ENCODE results near the gene KIAA1671.

The KIAA1671 gene

GRCh38 chr22:25136953-25137576 is 184.5 kb downstream of the KIAA1671 start:
- TF ChIP-seq, protein P1, sequence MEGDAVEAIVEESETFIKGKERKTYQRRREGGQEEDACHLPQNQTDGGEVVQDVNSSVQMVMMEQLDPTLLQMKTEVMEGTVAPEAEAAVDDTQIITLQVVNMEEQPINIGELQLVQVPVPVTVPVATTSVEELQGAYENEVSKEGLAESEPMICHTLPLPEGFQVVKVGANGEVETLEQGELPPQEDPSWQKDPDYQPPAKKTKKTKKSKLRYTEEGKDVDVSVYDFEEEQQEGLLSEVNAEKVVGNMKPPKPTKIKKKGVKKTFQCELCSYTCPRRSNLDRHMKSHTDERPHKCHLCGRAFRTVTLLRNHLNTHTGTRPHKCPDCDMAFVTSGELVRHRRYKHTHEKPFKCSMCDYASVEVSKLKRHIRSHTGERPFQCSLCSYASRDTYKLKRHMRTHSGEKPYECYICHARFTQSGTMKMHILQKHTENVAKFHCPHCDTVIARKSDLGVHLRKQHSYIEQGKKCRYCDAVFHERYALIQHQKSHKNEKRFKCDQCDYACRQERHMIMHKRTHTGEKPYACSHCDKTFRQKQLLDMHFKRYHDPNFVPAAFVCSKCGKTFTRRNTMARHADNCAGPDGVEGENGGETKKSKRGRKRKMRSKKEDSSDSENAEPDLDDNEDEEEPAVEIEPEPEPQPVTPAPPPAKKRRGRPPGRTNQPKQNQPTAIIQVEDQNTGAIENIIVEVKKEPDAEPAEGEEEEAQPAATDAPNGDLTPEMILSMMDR (conservative IDR thresholded peaks at IDR 0.05) = no peak
- TF ChIP-seq ZFX (IDR thresholded peaks at IDR 0.05) = no peak

GRCh38 chr22:25137577-25138525 is 185.3 kb downstream of the KIAA1671 start:
- H3K27ac ChIP-seq = peak overlapping the region; percentile 42
- TF ChIP-seq, protein P1 (conservative IDR thresholded peaks at IDR 0.05) = no peak
- no peak for TF ChIP-seq ZFX (IDR thresholded peaks at IDR 0.05)

More at GRCh38 chr22:25136953-25137576, 184.5 kb downstream of the KIAA1671 start:
- no peak overlapping the region; the same call in 1 of the 2 replicates for H3K27ac ChIP-seq

DNA sequence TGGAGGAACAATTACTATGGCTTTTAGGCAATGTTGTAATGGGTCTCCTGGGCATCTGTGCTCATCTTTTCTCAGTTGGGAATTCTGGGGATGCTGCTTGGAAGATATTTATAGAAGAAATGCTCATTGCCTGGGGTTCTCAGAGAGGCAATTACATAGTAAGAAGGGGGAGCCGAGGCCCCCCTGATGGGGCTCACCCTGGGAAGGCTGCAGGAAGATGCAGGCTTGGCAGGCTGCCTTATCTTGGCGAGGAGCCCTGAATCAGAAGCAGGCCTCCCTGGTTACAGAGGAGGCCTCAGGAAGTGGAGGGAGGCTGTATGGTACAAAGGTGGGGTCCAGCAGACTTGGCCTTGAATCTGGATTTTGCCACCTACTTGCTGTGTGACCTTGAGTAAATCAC is 186.5 kb downstream of the KIAA1671 start:
- TF ChIP-seq, protein P1 (conservative IDR thresholded peaks at IDR 0.05) = no peak
- no peak for TF ChIP-seq ZFX (IDR thresholded peaks at IDR 0.05)
- peak overlapping the region; percentile 3; the same call in 1 of the 2 replicates for H3K27ac ChIP-seq

DNA sequence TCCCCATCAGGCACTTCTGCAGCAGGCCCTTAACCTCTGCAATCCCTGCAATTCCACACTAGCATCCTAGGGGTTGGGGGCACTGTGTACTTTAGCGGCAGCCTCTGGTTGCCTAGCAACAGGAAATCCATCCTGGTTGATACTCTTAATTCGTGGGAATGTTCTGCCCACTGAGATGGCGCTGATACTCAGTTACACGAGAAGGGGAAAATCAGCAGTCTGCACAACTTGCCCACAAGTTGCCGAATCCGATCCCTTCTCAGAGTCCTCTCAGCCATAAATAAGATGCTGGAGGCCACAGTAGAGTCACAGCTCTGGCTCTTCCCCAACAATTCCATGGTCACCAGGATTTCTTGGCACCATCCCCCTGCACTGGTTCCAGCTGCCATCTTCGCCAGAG is 189.6 kb downstream of the KIAA1671 start:
- no peak overlapping the region for H3K27ac ChIP-seq
- no peak for TF ChIP-seq ZFX (IDR thresholded peaks at IDR 0.05)
- TF ChIP-seq, protein P1 (conservative IDR thresholded peaks at IDR 0.05) = no peak

DNA sequence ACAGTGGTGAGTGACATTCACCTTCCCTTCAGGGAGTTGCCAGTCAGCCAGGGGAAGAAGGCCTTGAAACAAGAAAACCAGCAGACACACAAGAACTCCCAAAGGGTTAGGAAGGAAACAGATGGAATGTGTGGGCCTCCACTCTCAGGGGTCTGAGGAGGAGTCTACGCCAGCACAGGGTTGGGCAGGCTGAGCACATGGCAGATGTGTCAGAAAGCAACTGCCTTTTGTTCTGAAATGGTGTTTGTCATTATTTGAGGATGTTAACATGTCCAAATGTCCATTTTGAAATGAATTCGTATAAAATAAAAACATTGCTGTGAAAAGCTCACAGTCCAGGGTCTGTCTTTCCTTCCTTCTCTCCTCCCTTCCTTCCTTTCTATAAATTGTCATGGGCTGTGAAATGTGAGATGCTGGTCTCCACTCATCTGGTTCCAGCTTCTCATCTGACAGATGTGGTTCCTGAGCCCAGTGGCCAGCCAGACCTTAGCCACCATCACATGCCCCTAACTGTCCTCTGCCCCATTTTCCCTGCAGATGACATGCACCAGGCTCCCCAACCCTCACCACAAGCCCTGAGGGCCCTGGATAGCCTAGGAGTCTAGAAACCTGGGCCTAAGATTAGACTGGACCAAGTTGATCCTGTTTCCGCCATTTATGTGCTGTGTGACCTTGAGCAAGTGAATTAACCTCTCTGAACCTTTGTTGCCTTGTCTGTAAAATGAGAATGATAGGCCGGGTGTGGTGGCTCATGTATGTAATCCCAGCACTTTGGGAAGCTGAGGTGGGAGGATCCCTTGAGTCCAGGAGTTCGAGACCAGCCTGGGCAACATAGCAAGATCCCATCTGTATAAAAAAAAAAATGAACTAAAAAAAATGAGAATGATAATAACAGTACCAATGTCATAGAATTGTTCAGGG is 190.9 kb downstream of the KIAA1671 start:
- H3K27ac ChIP-seq = no peak overlapping the region
- TF ChIP-seq, protein P1 (conservative IDR thresholded peaks at IDR 0.05) = no peak
- no peak for TF ChIP-seq ZFX (IDR thresholded peaks at IDR 0.05)

DNA sequence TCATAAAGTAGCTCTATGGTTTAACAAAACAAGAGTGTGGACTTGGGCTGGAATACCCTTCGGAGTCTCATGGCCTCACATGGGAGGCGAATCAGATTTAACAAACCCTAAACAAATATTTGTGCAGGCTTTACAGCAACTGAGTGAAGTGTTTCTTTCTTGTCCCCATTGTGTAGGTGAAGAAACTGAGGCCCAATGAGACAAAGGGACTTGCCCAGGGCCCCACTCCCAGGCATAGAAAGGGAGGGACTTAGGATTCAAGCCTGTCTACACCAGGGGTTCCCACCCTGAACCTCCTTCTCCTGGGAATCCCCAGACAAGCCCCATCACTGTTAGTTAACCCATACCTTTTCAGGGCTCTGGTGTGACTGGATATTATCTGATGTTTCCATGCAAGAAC is 192.0 kb downstream of the KIAA1671 start:
- H3K27ac ChIP-seq = peak overlapping the region; percentile 31

More for the DNA sequence above, 192.0 kb downstream of the KIAA1671 start:
- TF ChIP-seq, protein P1 (conservative IDR thresholded peaks at IDR 0.05) = no peak
- TF ChIP-seq ZFX (IDR thresholded peaks at IDR 0.05) = no peak
